ENCODE results near the gene SLC16A3.
"Not testable (repeated sequence)": the region's sequence is repeated elsewhere in the genome, so short reads cannot be mapped to it uniquely, and the experiment has no call there.

The SLC16A3 gene

DNA sequence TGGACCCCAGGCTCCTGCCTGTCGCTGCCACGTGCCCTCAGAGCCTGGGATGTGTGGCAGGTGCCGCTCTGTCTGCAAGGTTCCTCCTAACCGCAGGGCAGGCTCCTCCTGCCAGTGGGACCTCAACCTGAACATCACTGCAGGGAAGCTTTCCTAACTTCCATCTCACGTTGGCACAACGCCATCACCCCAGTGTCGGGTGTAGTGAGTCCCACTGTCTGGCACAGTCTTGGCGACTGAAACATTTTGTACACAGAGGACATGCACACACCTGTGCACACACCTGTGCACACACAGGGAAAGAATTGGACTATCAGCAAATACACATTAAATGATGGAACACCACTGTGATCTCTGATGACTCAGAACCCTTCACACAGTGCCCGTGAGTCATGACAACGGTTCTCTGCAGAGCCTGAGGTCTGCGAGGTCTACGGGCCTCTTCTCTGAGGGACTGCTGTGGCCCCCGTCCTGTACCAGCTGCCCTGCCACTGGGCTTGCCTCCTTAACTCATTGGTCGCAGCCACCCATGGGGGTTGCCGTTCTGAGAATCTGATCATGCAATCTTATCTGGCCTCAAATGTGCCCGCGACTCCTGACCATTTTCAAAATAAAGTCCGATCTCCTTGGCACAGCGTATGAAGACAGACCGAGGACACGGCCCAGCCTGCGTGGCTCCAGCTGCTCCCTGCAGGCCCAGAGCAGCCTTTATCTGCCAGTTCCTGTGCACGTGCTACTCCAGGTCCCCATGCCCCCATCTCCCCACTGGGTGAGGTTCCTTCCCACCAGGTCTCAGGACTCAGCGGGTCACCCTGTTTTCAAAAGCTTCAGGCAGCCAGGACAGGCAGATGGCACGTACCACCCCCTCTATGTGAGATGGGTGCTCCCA, 23.8 kb upstream of the SLC16A3 start:
- peak; percentile 41 for DNase-seq

- peak; percentile 82 for DNase-seq
Observed at GRCh38 chr17:82205720-82206508, 22.9 kb upstream of the SLC16A3 start.

DNA sequence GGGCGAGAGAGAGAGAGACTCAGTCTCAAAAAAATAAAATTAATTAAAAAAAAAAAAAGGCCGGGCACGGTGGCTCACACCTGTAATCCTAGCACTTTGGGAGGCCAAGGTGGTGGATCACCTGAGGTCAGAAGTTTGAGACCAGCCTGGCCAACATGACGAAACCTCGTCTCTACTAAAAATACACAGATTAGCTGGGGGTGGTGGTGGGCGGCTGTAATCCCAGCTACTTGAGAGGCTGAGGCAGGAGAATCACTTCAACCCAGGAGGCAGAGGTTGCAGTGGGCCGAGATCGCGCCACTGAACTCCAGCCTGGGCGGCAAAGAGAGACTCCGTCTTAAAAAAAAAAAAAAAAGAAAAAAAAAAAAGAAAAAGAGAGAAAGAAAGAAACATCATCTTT, 18.2 kb upstream of the SLC16A3 start:
- not testable (repeated sequence) for DNase-seq

- DNase-seq: peak; percentile 74
Observed at GRCh38 chr17:82212331-82213250, 16.3 kb upstream of the SLC16A3 start, which contains the start of gene CCDC57. TSS of gene CCDC57 (minus strand) at chr17:82212842. CDS start at chr17:82201944, 10,898 bp downstream.

GRCh38 chr17:82213251-82214011, 15.4 kb upstream of the SLC16A3 start:
- peak; percentile 88 for DNase-seq

- no peak for DNase-seq
Observed at GRCh38 chr17:82214012-82214628, 14.7 kb upstream of the SLC16A3 start.

- no peak for DNase-seq
Observed at GRCh38 chr17:82215095-82215971, 13.5 kb upstream of the SLC16A3 start.

- no peak for DNase-seq
Observed at GRCh38 chr17:82215972-82216300, 12.9 kb upstream of the SLC16A3 start.

GRCh38 chr17:82216301-82217119, 12.3 kb upstream of the SLC16A3 start:
- peak; percentile 53 for DNase-seq

GRCh38 chr17:82217120-82217529, 11.7 kb upstream of the SLC16A3 start:
- no peak for DNase-seq

- DNase-seq: no peak
Observed at GRCh38 chr17:82217530-82218204, 11.2 kb upstream of the SLC16A3 start.

- DNase-seq: no peak
Observed at GRCh38 chr17:82218349-82219075, 10.3 kb upstream of the SLC16A3 start.

DNA sequence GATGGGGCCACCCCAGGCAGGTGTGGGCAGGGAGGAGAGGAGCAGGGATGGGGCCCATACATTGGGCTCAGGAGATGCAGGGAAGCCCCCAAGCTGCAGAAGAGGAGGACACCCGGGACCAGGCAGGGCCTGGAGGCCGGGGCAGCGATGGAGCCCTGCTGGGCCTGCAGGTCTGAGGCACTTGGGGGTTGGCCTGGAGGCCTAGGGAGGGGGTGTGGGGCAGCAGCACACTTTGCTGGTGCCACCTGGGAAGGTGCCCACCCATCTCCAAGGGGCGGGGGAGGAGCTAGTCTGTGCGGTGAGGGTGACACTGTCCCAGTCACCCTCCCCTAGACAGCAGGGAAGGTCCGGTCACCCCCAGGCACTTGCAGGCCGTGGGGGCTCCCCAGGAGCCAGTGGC, 9.8 kb upstream of the SLC16A3 start:
- DNase-seq: no peak

DNA sequence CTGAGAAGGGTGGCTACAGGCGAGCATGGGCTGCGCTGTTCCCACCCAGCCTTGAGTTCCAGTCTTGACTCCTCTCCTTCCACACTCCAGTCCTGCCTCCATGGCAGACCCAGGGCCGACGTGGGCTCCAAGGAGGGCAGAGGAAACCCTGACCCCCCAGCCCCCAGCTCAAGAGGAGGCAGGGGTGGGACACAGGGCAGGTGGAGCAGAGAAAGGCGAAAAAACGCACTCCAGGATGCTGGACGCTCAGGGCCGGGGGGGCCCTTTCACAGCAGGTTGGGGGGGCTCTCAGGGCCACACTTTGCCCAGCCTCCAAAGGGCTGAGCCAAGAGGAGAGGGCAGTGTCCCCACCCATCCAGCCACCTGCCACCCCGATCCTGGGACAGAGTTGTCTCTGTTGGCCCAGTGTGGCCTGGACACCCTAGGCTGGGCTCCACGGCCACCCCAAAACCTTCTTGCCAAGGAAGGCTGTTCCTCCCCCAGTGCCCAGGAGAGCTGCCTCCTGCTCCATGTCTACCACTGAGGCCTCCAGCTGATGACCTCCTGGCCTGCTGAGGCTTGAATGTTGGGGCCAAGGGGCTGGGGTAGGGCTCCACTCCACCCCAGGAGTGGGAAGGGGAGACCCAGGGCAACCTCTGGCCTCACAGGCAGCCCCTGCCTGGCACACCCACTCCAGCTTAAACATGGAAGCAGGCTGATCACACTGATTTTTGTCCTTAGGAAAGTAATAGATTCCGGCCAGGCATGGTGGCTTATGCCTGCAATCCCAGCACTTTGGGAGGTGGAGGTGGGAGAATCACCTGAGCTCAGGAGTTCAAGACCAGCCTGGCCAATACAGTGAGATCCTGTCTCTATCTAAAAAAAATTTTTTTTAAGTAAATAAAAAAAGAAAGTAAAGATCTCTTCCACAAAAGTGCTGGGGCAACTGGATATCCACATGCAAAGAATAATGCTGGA, 8.8 kb upstream of the SLC16A3 start:
- DNase-seq: no peak

- no peak for DNase-seq
Observed at GRCh38 chr17:82221341-82221902, 7.4 kb upstream of the SLC16A3 start.

GRCh38 chr17:82222816-82223215, 6.0 kb upstream of the SLC16A3 start:
- DNase-seq: no peak

- no peak for DNase-seq
Observed at GRCh38 chr17:82223517-82223916, 5.3 kb upstream of the SLC16A3 start.
